Lower leg skin (tissue), 3 donors: Measurements from ENCODE around the gene PTPN5.

Source experiments
- CTCF ChIP-seq, 3 donors: fragments of 450-650 bp; IDR thresholded peaks; one replicate each; pipeline ENCODE4 v1.5.1; 2016; ENCODE audit warnings: antibody characterized with exemption in 3 of 3, mild to moderate bottlenecking in 3 of 3, moderate library complexity in 2 of 3
- POLR2A ChIP-seq, 2 donors: fragments of 450-650 bp; IDR thresholded peaks; one replicate each; pipeline ENCODE4 v1.6.1; 2016 to 2017; ENCODE audit warnings: antibody characterized with exemption in 2 of 2, mild to moderate bottlenecking in 1 of 2, moderate library complexity in 1 of 2

GRCh38 chr11:18750944-18751343 is 40.7 kb downstream of the PTPN5 start:
- TF ChIP-seq CTCF (IDR thresholded peaks at IDR 0.05) (no peak), POLR2A (IDR thresholded peaks at IDR 0.05) (no peak)
